CD4-positive, alpha-beta memory T cell (primary cell): ENCODE measurements around the gene DST. TPM values are rescaled to one million over a fixed set of nuclear protein-coding genes. Genes with fewer than 3 reads are reported as not detected.

Experiments used
- CTCF ChIA-PET: fragments of 350-600 bp; sonication (Branson Sonifier 250); formaldehyde crosslinking; loops from one replicate; lab custom pipeline; 2021; ENCODE audit warnings: inconsistent platforms; ENCODE audit not compliant: partially characterized antibody; lab: Charles Lee
- POLR2A ChIA-PET: fragments of 350-600 bp; sonication (Branson Sonifier 250); formaldehyde crosslinking; loops from one replicate; lab custom pipeline; 2021; ENCODE audit not compliant: partially characterized antibody; lab: Charles Lee
- DNase-seq, 5 donors: peaks; one replicate each; pipeline versions ENCODE4 v3.0.0 to v3.0.0-alpha.2; 2020 to 2022; ENCODE audit warnings: mixed read lengths in 1 of 5
- H3K27ac ChIP-seq: one replicate; pipeline ENCODE4 v1.7.0; 2013; ENCODE audit warnings: low read depth, low read length
- H3K27me3 ChIP-seq: 2 replicates; pipeline ENCODE4 v1.7.0; 2013; ENCODE audit warnings: mild to moderate bottlenecking, low read length, moderate library complexity; ENCODE audit not compliant: insufficient read depth
- H3K36me3 ChIP-seq: 2 replicates; pipeline ENCODE4 v1.7.0; 2013; ENCODE audit warnings: mild to moderate bottlenecking, low read length, moderate library complexity; ENCODE audit not compliant: insufficient read depth
- H3K4me1 ChIP-seq: 2 replicates; pipeline ENCODE4 v1.7.0; 2013; ENCODE audit warnings: mild to moderate bottlenecking, low read length, moderate library complexity; ENCODE audit not compliant: insufficient read depth
- H3K4me3 ChIP-seq, 2 donors: one replicate each; pipeline ENCODE4 v1.7.0; 2013; ENCODE audit warnings: low read length in 2 of 2, mild to moderate bottlenecking in 1 of 2
- H3K9me3 ChIP-seq, 2 donors: one replicate each; pipeline ENCODE4 v1.7.0; 2013; ENCODE audit warnings: low read length in 2 of 2, control low read depth in 1 of 2; ENCODE audit not compliant: control insufficient read depth in 1 of 2
- H3K27ac Mint-ChIP-seq, 7 donors: one replicate each; pipeline ENCODE4 v1.8.0; 2020 to 2021; ENCODE audit warnings: mixed read lengths in 7 of 7, mild to moderate bottlenecking in 6 of 7, inconsistent platforms in 3 of 7, moderate library complexity in 3 of 7
- H3K27me3 Mint-ChIP-seq, 2 donors: one replicate each; pipeline ENCODE4 v1.8.0; 2020 to 2021; ENCODE audit warnings: mixed read lengths in 2 of 2
- H3K36me3 Mint-ChIP-seq, 2 donors: one replicate each; pipeline ENCODE4 v1.8.0; 2020 to 2021; ENCODE audit warnings: mixed read lengths in 2 of 2, inconsistent platforms in 1 of 2, mild to moderate bottlenecking in 1 of 2
- H3K4me1 Mint-ChIP-seq, 4 donors: one replicate each; pipeline ENCODE4 v1.8.0; 2020 to 2021; ENCODE audit warnings: mixed read lengths in 4 of 4, mild to moderate bottlenecking in 1 of 4
- H3K4me3 Mint-ChIP-seq, 8 donors: one replicate each; pipeline ENCODE4 v1.8.0; 2020 to 2021; ENCODE audit warnings: mixed read lengths in 8 of 8, mild to moderate bottlenecking in 7 of 8, moderate library complexity in 6 of 8, inconsistent platforms in 3 of 8
- H3K9me3 Mint-ChIP-seq, 8 donors: one replicate each; pipeline ENCODE4 v1.8.0; 2020 to 2021; ENCODE audit warnings: mixed read lengths in 8 of 8, mild to moderate bottlenecking in 5 of 8, inconsistent platforms in 3 of 8, moderate library complexity in 1 of 8
- intact Hi-C: fragments of 100-400 bp; cut with micrococcal nuclease; formaldehyde crosslinking; loops from one replicate; pipeline ENCODE4 v1.15.1; 2023
- polyA plus RNA-seq, 2 donors: library from polyadenylated mRNA; unstranded; fragments of 300-500 nt; fragmentation: Illumina TruSeq; gene quantifications; one replicate each; pipeline ENCODE4 v1.2.3, GENCODE V29; 2021
- total RNA-seq, 2 experiments: library from RNA; stranded (reverse); gene quantifications; one replicate each; pipeline ENCODE4 v1.2.3, GENCODE V29; 2021

DST gene
- total and polyA plus RNA-seq, 4 experiments from 2014 or later = 1.1 to 8.8 (median 5.2) TPM

DNA sequence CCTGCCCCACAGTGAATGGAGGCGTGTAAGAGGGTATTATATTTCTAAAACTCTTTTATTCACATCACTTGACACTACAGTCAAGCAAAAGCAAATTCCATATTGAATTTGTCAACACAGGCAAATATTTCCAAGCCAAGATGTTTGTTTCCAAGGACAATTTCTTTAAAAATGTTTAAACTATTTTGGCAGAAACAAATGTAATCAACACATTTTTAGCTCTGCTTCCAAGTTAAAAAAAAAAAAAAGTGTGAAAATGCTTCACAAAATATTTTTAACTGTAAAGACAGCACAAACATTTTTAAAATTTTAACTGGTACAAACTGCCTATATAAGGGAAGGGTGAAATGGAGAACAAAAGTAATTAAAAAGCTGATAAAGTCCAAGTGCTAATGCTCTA lies 44.9 kb upstream of the DST start:
- H3K27ac ChIP-seq = no peak overlapping the region
- Mint-ChIP-seq H3K4me1 (no peaks in the 10 kb centered on the region), H3K4me3 (no peak overlapping the region), H3K27ac (no peak overlapping the region), H3K36me3 (no peaks in the 10 kb centered on the region), H3K9me3 (peaks cover 0 to 2% (median 0%) of the 10 kb centered on the region in 8 donors), H3K27me3 (peaks cover 1 to 2% of the 10 kb centered on the region in 2 donors)
- intact Hi-C loops = no loop called here
- H3K27me3 ChIP-seq = no peaks in the 10 kb centered on the region
- H3K36me3 ChIP-seq = no peaks in the 10 kb centered on the region
- ChIA-PET POLR2A (no interaction called here), CTCF (no interaction called here)
- H3K9me3 ChIP-seq = no peaks in the 10 kb centered on the region
- H3K4me1 ChIP-seq = no peaks in the 10 kb centered on the region
- H3K4me3 ChIP-seq = no peak overlapping the region
- DNase-seq = no peak

GRCh38 chr6:56686429-56686828 lies 43.7 kb upstream of the DST start:
- ChIA-PET POLR2A (no interaction called here), CTCF (no interaction called here)
- Mint-ChIP-seq H3K4me1 (no peaks in the 10 kb centered on the region), H3K4me3 (no peak overlapping the region), H3K36me3 (no peaks in the 10 kb centered on the region), H3K27me3 (peaks cover 1 to 3% of the 10 kb centered on the region in 2 donors), H3K9me3 (peaks cover 0 to 2% (median 0%) of the 10 kb centered on the region in 8 donors), H3K27ac (no peak overlapping the region)
- H3K27ac ChIP-seq = no peak overlapping the region
- H3K36me3 ChIP-seq = no peaks in the 10 kb centered on the region
- no peaks in the 10 kb centered on the region for H3K27me3 ChIP-seq
- H3K4me1 ChIP-seq = no peaks in the 10 kb centered on the region
- no peak overlapping the region for H3K4me3 ChIP-seq
- DNase-seq = no peak
- H3K9me3 ChIP-seq = no peaks in the 10 kb centered on the region
- intact Hi-C loops = no loop called here

- H3K4me3 Mint-ChIP-seq = no peak overlapping the region
- Histone ChIP-seq H3K27me3 (no peaks in the 10 kb centered on the region), H3K36me3 (no peaks in the 10 kb centered on the region), H3K27ac (no peak overlapping the region), H3K4me1 (no peaks in the 10 kb centered on the region), H3K9me3 (no peaks in the 10 kb centered on the region), H3K4me3 (no peak overlapping the region)
- ChIA-PET CTCF (no interaction called here), POLR2A (no interaction called here)
- no peaks in the 10 kb centered on the region for H3K4me1 Mint-ChIP-seq
- no peak overlapping the region for H3K27ac Mint-ChIP-seq
- intact Hi-C loops = no loop called here
- H3K27me3 Mint-ChIP-seq = peaks cover 1 to 3% of the 10 kb centered on the region in 2 donors
- H3K36me3 Mint-ChIP-seq = no peaks in the 10 kb centered on the region
- peaks cover 0 to 2% (median 0%) of the 10 kb centered on the region in 8 donors for H3K9me3 Mint-ChIP-seq
- no peak for DNase-seq
Observed at GRCh38 chr6:56685994-56686393, 43.3 kb upstream of the DST start.

- DNase-seq = no peak
- Mint-ChIP-seq H3K27ac (no peak overlapping the region), H3K4me3 (no peak overlapping the region), H3K27me3 (peaks cover 1 to 3% of the 10 kb centered on the region in 2 donors), H3K9me3 (peaks cover 0 to 2% (median 0%) of the 10 kb centered on the region in 8 donors), H3K4me1 (no peaks in the 10 kb centered on the region), H3K36me3 (no peaks in the 10 kb centered on the region)
- H3K9me3 ChIP-seq = no peaks in the 10 kb centered on the region
- no peaks in the 10 kb centered on the region for H3K27me3 ChIP-seq
- no peaks in the 10 kb centered on the region for H3K36me3 ChIP-seq
- no peak overlapping the region for H3K4me3 ChIP-seq
- H3K4me1 ChIP-seq = no peaks in the 10 kb centered on the region
- CTCF ChIA-PET = no interaction called here
- no peak overlapping the region for H3K27ac ChIP-seq
- POLR2A ChIA-PET = no interaction called here
- intact Hi-C loops = no loop called here
Observed at GRCh38 chr6:56685102-56685733, 42.5 kb upstream of the DST start.

DNA sequence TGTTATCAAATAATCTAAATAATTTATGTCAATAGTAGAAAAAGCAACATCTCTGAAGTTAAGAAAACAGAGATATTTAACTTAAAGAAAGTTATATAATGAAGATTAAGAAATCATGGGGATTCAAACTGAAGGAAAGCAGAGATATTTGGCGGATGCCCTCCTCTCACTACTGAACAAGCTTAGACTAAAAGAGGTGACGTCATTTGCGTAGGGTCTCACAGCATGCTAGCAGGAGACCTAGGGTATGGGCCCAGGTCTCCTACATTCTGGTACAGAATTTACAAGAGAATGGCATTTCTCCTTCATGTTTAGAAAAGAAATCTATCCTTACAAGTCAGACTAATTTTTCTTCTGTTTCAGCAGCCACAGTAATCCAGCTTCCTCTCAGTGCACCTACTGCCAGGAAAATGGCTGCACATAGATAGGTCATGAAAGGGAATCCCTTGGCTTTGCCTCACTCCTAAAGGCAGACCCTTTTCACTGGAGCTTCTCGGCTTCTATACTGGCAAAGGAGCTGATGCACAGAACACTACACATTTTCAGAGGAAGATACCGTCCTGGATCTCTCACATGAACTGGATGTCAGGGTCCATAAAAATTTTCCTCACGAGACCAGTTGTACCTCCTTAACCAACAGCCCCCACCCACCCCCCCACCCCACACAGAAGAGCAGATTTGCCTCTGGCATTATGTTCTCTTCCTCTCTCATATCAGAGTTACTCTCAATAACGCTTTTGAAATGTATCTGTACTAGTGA lies 41.8 kb upstream of the DST start:
- H3K4me3 ChIP-seq = no peak overlapping the region
- Mint-ChIP-seq H3K27me3 (peaks cover 1 to 3% of the 10 kb centered on the region in 2 donors), H3K36me3 (no peaks in the 10 kb centered on the region), H3K9me3 (peaks cover 0 to 2% (median 0%) of the 10 kb centered on the region in 8 donors), H3K4me3 (no peak overlapping the region), H3K4me1 (no peaks in the 10 kb centered on the region), H3K27ac (no peak overlapping the region)
- H3K9me3 ChIP-seq = no peaks in the 10 kb centered on the region
- ChIA-PET CTCF (interaction anchor here (1.1 kb wide), 1 partner anchor 18 kb away, joined by 3 read pairs; no protein-coding TSS in a partner anchor), POLR2A (no interaction called here)
- no peaks in the 10 kb centered on the region for H3K36me3 ChIP-seq
- H3K27ac ChIP-seq = no peak overlapping the region
- intact Hi-C loops = no loop called here
- no peaks in the 10 kb centered on the region for H3K4me1 ChIP-seq
- no peaks in the 10 kb centered on the region for H3K27me3 ChIP-seq
- no peak for DNase-seq

DNA sequence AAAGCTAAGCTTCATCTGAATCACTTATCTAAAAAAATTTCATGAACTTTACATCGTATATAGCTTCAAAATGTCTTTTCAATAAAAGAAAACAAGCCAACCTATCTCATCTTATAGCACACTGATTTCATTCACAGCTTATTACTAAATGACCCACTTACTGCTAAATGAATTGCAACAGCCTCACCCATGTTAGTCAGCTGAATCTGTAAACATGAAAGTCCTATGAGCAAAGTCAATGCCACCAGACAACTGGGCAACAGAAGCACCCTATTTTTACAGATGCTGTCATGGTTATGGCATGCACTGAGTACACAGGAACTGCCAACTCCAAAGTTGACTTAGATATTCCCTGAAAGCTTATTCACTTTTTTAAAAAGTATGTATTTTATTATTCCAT lies 41.2 kb upstream of the DST start:
- Histone ChIP-seq H3K36me3 (no peaks in the 10 kb centered on the region), H3K4me1 (no peaks in the 10 kb centered on the region), H3K27ac (no peak overlapping the region), H3K9me3 (no peaks in the 10 kb centered on the region), H3K27me3 (no peaks in the 10 kb centered on the region), H3K4me3 (no peak overlapping the region)
- H3K27ac Mint-ChIP-seq = no peak overlapping the region
- H3K4me1 Mint-ChIP-seq = no peaks in the 10 kb centered on the region
- ChIA-PET POLR2A (no interaction called here), CTCF (interaction anchor here (1.1 kb wide), 1 partner anchor 19 kb away, joined by 3 read pairs; no protein-coding TSS in a partner anchor)
- intact Hi-C loops = no loop called here
- no peak overlapping the region for H3K4me3 Mint-ChIP-seq
- peaks cover 0 to 2% (median 0%) of the 10 kb centered on the region in 8 donors for H3K9me3 Mint-ChIP-seq
- H3K27me3 Mint-ChIP-seq = peaks cover 1 to 3% of the 10 kb centered on the region in 2 donors
- H3K36me3 Mint-ChIP-seq = no peaks in the 10 kb centered on the region
- no peak for DNase-seq

DNA sequence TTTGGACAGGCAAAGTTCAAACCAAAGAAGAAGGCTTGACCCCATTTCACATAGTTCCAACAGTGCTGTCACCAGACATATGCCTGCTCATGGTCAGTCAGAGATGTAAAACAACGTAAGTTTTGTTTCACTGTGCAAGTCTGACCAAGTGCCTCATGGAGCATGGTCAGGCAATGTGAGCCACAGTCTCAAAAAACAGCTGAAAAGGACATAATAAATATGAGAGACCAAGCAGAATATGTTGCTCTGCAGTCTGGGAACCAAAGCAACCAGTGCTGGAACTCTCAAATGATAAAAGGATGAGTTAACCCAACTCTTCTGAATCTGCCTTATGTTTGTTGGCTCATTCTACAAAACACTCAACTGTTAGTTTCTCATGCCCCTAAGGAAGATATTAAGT lies 39.9 kb upstream of the DST start:
- POLR2A ChIA-PET = no interaction called here

More for the DNA sequence above, 39.9 kb upstream of the DST start:
- intact Hi-C loops = no loop called here
- Mint-ChIP-seq H3K9me3 (peaks cover 0 to 2% (median 0%) of the 10 kb centered on the region in 8 donors), H3K27ac (no peak overlapping the region), H3K4me3 (no peak overlapping the region), H3K4me1 (no peaks in the 10 kb centered on the region), H3K36me3 (no peaks in the 10 kb centered on the region), H3K27me3 (peaks cover 1 to 3% of the 10 kb centered on the region in 2 donors)
- no peaks in the 10 kb centered on the region for H3K4me1 ChIP-seq
- H3K27me3 ChIP-seq = no peaks in the 10 kb centered on the region
- CTCF ChIA-PET = no interaction called here
- no peaks in the 10 kb centered on the region for H3K9me3 ChIP-seq
- no peaks in the 10 kb centered on the region for H3K36me3 ChIP-seq
- H3K4me3 ChIP-seq = no peak overlapping the region
- no peak for DNase-seq
- no peak overlapping the region for H3K27ac ChIP-seq
